GM21786 (cell line): Measurements from ENCODE around the gene GTPBP8.
A peak's percentile ranks its signal among the peaks of the same experiment; 100 is the strongest.

Source experiments
- ATAC-seq: cut with Tn5 transposase; IDR thresholded peaks from one replicate; pipeline ENCODE4 v1.9.1; 2021; ENCODE audit not compliant: unreplicated experiment

The GTPBP8 gene

GRCh38 chr3:112990672-112991602 is at the start of gene GTPBP8:
Gene GTPBP8 (plus strand): TSS chr3:112990984. CDS start chr3:112991000, 16 bp downstream.
- peak; percentile 92 for ATAC-seq

- ATAC-seq: no peak
Measured at GRCh38 chr3:112948346-112948838, 42.4 kb upstream of the GTPBP8 start.

- no peak for ATAC-seq
Measured at GRCh38 chr3:112956351-112956750, 34.4 kb upstream of the GTPBP8 start.

- peak; percentile 45 for ATAC-seq
Measured at GRCh38 chr3:112958811-112959560, 31.8 kb upstream of the GTPBP8 start.

GRCh38 chr3:112963683-112964082 is 27.1 kb upstream of the GTPBP8 start:
- no peak for ATAC-seq

- no peak for ATAC-seq
Measured at GRCh38 chr3:112965656-112966055, 25.1 kb upstream of the GTPBP8 start.

- no peak for ATAC-seq
Measured at GRCh38 chr3:112966633-112967032, 24.2 kb upstream of the GTPBP8 start.

GRCh38 chr3:112967425-112967824 is 23.4 kb upstream of the GTPBP8 start:
- ATAC-seq: no peak

GRCh38 chr3:112967828-112968227 is 23.0 kb upstream of the GTPBP8 start:
- no peak for ATAC-seq

GRCh38 chr3:112972158-112972557 is 18.6 kb upstream of the GTPBP8 start:
- ATAC-seq: no peak

- peak; percentile 88 for ATAC-seq
Measured at GRCh38 chr3:112973325-112974177, 17.2 kb upstream of the GTPBP8 start.

GRCh38 chr3:112974178-112974517 is 16.6 kb upstream of the GTPBP8 start:
- peak; percentile 3 for ATAC-seq

GRCh38 chr3:112974894-112975293 is 15.9 kb upstream of the GTPBP8 start, which contains the start of gene CD200R1:
Gene CD200R1 (minus strand): TSS chr3:112975103. CDS start chr3:112974857, 246 bp downstream.
- ATAC-seq: no peak

GRCh38 chr3:112976001-112976400 is 14.8 kb upstream of the GTPBP8 start:
- no peak for ATAC-seq

GRCh38 chr3:112976953-112977352 is 13.8 kb upstream of the GTPBP8 start:
- no peak for ATAC-seq

GRCh38 chr3:112979244-112979832 is 11.4 kb upstream of the GTPBP8 start:
- ATAC-seq: no peak

- ATAC-seq: no peak
Measured at GRCh38 chr3:112980080-112980479, 10.7 kb upstream of the GTPBP8 start.

GRCh38 chr3:112982710-112983109 is 8.1 kb upstream of the GTPBP8 start:
- no peak for ATAC-seq

GRCh38 chr3:112984485-112984884 is 6.3 kb upstream of the GTPBP8 start:
- ATAC-seq: no peak

GRCh38 chr3:112987710-112988334 is 3.0 kb upstream of the GTPBP8 start:
- ATAC-seq: no peak
